Measurements from ENCODE around the gene MSH3.
A peak's percentile ranks its signal among the peaks of the same experiment; 100 is the strongest.

MSH3 gene

GRCh38 chr5:80623999-80624398, 30.5 kb upstream of the MSH3 start:
- H3K27ac ChIP-seq (ENCODE audit: low read length), result no peak overlapping the region
- WGBS (ENCODE audit: insufficient coverage, insufficient read length), result no CpG with 5 or more reads among the region's 4 CpGs
- H3K4me3 ChIP-seq (ENCODE audit: low read length), result no peak overlapping the region
- H3K27me3 ChIP-seq (ENCODE audit: control insufficient read depth, insufficient read depth, low read length), result no peaks in the 10 kb centered on the region
- H3K9me3 ChIP-seq (ENCODE audit: control insufficient read depth, insufficient read depth, low read length), result no peaks in the 10 kb centered on the region
- no peaks in the 10 kb centered on the region for H3K4me1 ChIP-seq (ENCODE audit: control insufficient read depth, insufficient read depth, low read length)
- no peaks in the 10 kb centered on the region for H3K36me3 ChIP-seq (ENCODE audit: control insufficient read depth, insufficient read depth, low read length)
- DNase-seq (ENCODE audit: low read depth, low spot score), result no peak

- Histone ChIP-seq H3K36me3 (ENCODE audit: control insufficient read depth, insufficient read depth, low read length) (no peaks in the 10 kb centered on the region), H3K9me3 (ENCODE audit: control insufficient read depth, insufficient read depth, low read length) (no peaks in the 10 kb centered on the region), H3K4me1 (ENCODE audit: control insufficient read depth, insufficient read depth, low read length) (no peaks in the 10 kb centered on the region), H3K27me3 (ENCODE audit: control insufficient read depth, insufficient read depth, low read length) (no peaks in the 10 kb centered on the region), H3K4me3 (ENCODE audit: low read length) (no peak overlapping the region), H3K27ac (ENCODE audit: low read length) (no peak overlapping the region)
- WGBS (ENCODE audit: insufficient coverage, insufficient read length), result no CpG with 5 or more reads among the region's 5 CpGs
- no peak for DNase-seq (ENCODE audit: low read depth, low spot score)
Measured at GRCh38 chr5:80625230-80625629, 29.2 kb upstream of the MSH3 start.

- no peak overlapping the region for H3K4me3 ChIP-seq (ENCODE audit: low read length)
- no peaks in the 10 kb centered on the region for H3K27me3 ChIP-seq (ENCODE audit: control insufficient read depth, insufficient read depth, low read length)
- H3K9me3 ChIP-seq (ENCODE audit: control insufficient read depth, insufficient read depth, low read length), result no peaks in the 10 kb centered on the region
- no peak overlapping the region for H3K27ac ChIP-seq (ENCODE audit: low read length)
- H3K4me1 ChIP-seq (ENCODE audit: control insufficient read depth, insufficient read depth, low read length), result no peaks in the 10 kb centered on the region
- no peaks in the 10 kb centered on the region; the same call in 1 of the 2 replicates for H3K36me3 ChIP-seq (ENCODE audit: control insufficient read depth, insufficient read depth, low read length)
- no peak for DNase-seq (ENCODE audit: low read depth, low spot score)
Measured at GRCh38 chr5:80629281-80629680, 25.2 kb upstream of the MSH3 start.

GRCh38 chr5:80631278-80632259, 22.9 kb upstream of the MSH3 start:
- H3K27ac ChIP-seq (ENCODE audit: low read length), result no peak overlapping the region
- H3K36me3 ChIP-seq (ENCODE audit: control insufficient read depth, insufficient read depth, low read length), result no peaks in the 10 kb centered on the region; the same call in 1 of the 2 replicates
- WGBS (ENCODE audit: insufficient coverage, insufficient read length), result no CpG with 5 or more reads among the region's 11 CpGs
- H3K9me3 ChIP-seq (ENCODE audit: control insufficient read depth, insufficient read depth, low read length), result no peaks in the 10 kb centered on the region
- no peak for DNase-seq (ENCODE audit: low read depth, low spot score)
- H3K27me3 ChIP-seq (ENCODE audit: control insufficient read depth, insufficient read depth, low read length), result no peaks in the 10 kb centered on the region
- no peak overlapping the region for H3K4me3 ChIP-seq (ENCODE audit: low read length)
- H3K4me1 ChIP-seq (ENCODE audit: control insufficient read depth, insufficient read depth, low read length), result no peaks in the 10 kb centered on the region

- no peak for DNase-seq (ENCODE audit: low read depth, low spot score)
Measured at GRCh38 chr5:80632700-80633099, 21.8 kb upstream of the MSH3 start.

GRCh38 chr5:80634193-80634592, 20.3 kb upstream of the MSH3 start:
- Histone ChIP-seq H3K4me3 (ENCODE audit: low read length) (no peak overlapping the region), H3K27me3 (ENCODE audit: control insufficient read depth, insufficient read depth, low read length) (no peaks in the 10 kb centered on the region), H3K27ac (ENCODE audit: low read length) (no peak overlapping the region), H3K36me3 (ENCODE audit: control insufficient read depth, insufficient read depth, low read length) (no peaks in the 10 kb centered on the region; the same call in 1 of the 2 replicates), H3K9me3 (ENCODE audit: control insufficient read depth, insufficient read depth, low read length) (no peaks in the 10 kb centered on the region), H3K4me1 (ENCODE audit: control insufficient read depth, insufficient read depth, low read length) (no peaks in the 10 kb centered on the region)
- DNase-seq (ENCODE audit: low read depth, low spot score), result no peak

More at GRCh38 chr5:80632700-80633099, 21.8 kb upstream of the MSH3 start:
- no CpG with 5 or more reads among the region's 2 CpGs for WGBS (ENCODE audit: insufficient coverage, insufficient read length)
- no peak overlapping the region for H3K27ac ChIP-seq (ENCODE audit: low read length)
- no peaks in the 10 kb centered on the region; the same call in 1 of the 2 replicates for H3K36me3 ChIP-seq (ENCODE audit: control insufficient read depth, insufficient read depth, low read length)
- no peak overlapping the region for H3K4me3 ChIP-seq (ENCODE audit: low read length)
- no peaks in the 10 kb centered on the region for H3K9me3 ChIP-seq (ENCODE audit: control insufficient read depth, insufficient read depth, low read length)
- H3K27me3 ChIP-seq (ENCODE audit: control insufficient read depth, insufficient read depth, low read length), result no peaks in the 10 kb centered on the region
- H3K4me1 ChIP-seq (ENCODE audit: control insufficient read depth, insufficient read depth, low read length), result no peaks in the 10 kb centered on the region

GRCh38 chr5:80641353-80641752, 13.1 kb upstream of the MSH3 start:
- no peaks in the 10 kb centered on the region for H3K27me3 ChIP-seq (ENCODE audit: control insufficient read depth, insufficient read depth, low read length)
- no peak overlapping the region for H3K27ac ChIP-seq (ENCODE audit: low read length)
- H3K9me3 ChIP-seq (ENCODE audit: control insufficient read depth, insufficient read depth, low read length), result no peaks in the 10 kb centered on the region
- peaks cover 3% of the 10 kb centered on the region; the same call in 1 of the 2 replicates for H3K36me3 ChIP-seq (ENCODE audit: control insufficient read depth, insufficient read depth, low read length)
- no peaks in the 10 kb centered on the region for H3K4me1 ChIP-seq (ENCODE audit: control insufficient read depth, insufficient read depth, low read length)
- H3K4me3 ChIP-seq (ENCODE audit: low read length), result no peak overlapping the region
- DNase-seq (ENCODE audit: low read depth, low spot score), result no peak
- WGBS (ENCODE audit: insufficient coverage, insufficient read length), result no CpG with 5 or more reads among the region's 4 CpGs

GRCh38 chr5:80644900-80645299, 9.6 kb upstream of the MSH3 start:
- Histone ChIP-seq H3K4me1 (ENCODE audit: control insufficient read depth, insufficient read depth, low read length) (no peaks in the 10 kb centered on the region), H3K36me3 (ENCODE audit: control insufficient read depth, insufficient read depth, low read length) (peaks cover 10% of the 10 kb centered on the region; the same call in 1 of the 2 replicates), H3K27ac (ENCODE audit: low read length) (no peak overlapping the region), H3K9me3 (ENCODE audit: control insufficient read depth, insufficient read depth, low read length) (no peaks in the 10 kb centered on the region), H3K27me3 (ENCODE audit: control insufficient read depth, insufficient read depth, low read length) (no peaks in the 10 kb centered on the region), H3K4me3 (ENCODE audit: low read length) (no peak overlapping the region)
- WGBS (ENCODE audit: insufficient coverage, insufficient read length), result no CpG with 5 or more reads among the region's 4 CpGs
- no peak for DNase-seq (ENCODE audit: low read depth, low spot score)

GRCh38 chr5:80646926-80647325, 7.5 kb upstream of the MSH3 start:
- Histone ChIP-seq H3K9me3 (ENCODE audit: control insufficient read depth, insufficient read depth, low read length) (no peaks in the 10 kb centered on the region), H3K27ac (ENCODE audit: low read length) (no peak overlapping the region), H3K4me1 (ENCODE audit: control insufficient read depth, insufficient read depth, low read length) (no peaks in the 10 kb centered on the region), H3K4me3 (ENCODE audit: low read length) (no peak overlapping the region), H3K27me3 (ENCODE audit: control insufficient read depth, insufficient read depth, low read length) (no peaks in the 10 kb centered on the region), H3K36me3 (ENCODE audit: control insufficient read depth, insufficient read depth, low read length) (peaks cover 7% of the 10 kb centered on the region; the same call in 1 of the 2 replicates)
- no CpG with 5 or more reads among the region's 3 CpGs for WGBS (ENCODE audit: insufficient coverage, insufficient read length)
- no peak for DNase-seq (ENCODE audit: low read depth, low spot score)

- no CpG with 5 or more reads among the region's 8 CpGs for WGBS (ENCODE audit: insufficient coverage, insufficient read length)
- no peaks in the 10 kb centered on the region for H3K27me3 ChIP-seq (ENCODE audit: control insufficient read depth, insufficient read depth, low read length)
- no peaks in the 10 kb centered on the region for H3K4me1 ChIP-seq (ENCODE audit: control insufficient read depth, insufficient read depth, low read length)
- H3K9me3 ChIP-seq (ENCODE audit: control insufficient read depth, insufficient read depth, low read length), result no peaks in the 10 kb centered on the region
- no peak for DNase-seq (ENCODE audit: low read depth, low spot score)
- peak overlapping the region; percentile 95; the same call in 1 of the 2 replicates for H3K4me3 ChIP-seq (ENCODE audit: low read length)
- peaks cover 2% of the 10 kb centered on the region; the same call in 1 of the 2 replicates for H3K36me3 ChIP-seq (ENCODE audit: control insufficient read depth, insufficient read depth, low read length)
- H3K27ac ChIP-seq (ENCODE audit: low read length), result no peak overlapping the region
Measured at GRCh38 chr5:80653502-80653901, 950 bp upstream of the MSH3 start.

- DNase-seq (ENCODE audit: low read depth, low spot score), result no peak
- WGBS (ENCODE audit: insufficient coverage, insufficient read length), result no CpG with 5 or more reads among the region's 24 CpGs
Measured at GRCh38 chr5:80654054-80654390, 430 bp upstream of the MSH3 start.

More at GRCh38 chr5:80654054-80654390, 430 bp upstream of the MSH3 start:
- no peaks in the 10 kb centered on the region for H3K4me1 ChIP-seq (ENCODE audit: control insufficient read depth, insufficient read depth, low read length)
- peak overlapping the region; percentile 95; the same call in 1 of the 2 replicates for H3K4me3 ChIP-seq (ENCODE audit: low read length)
- no peak overlapping the region for H3K27ac ChIP-seq (ENCODE audit: low read length)
- no peaks in the 10 kb centered on the region for H3K9me3 ChIP-seq (ENCODE audit: control insufficient read depth, insufficient read depth, low read length)
- peaks cover 4% of the 10 kb centered on the region; the same call in 1 of the 2 replicates for H3K36me3 ChIP-seq (ENCODE audit: control insufficient read depth, insufficient read depth, low read length)
- no peaks in the 10 kb centered on the region for H3K27me3 ChIP-seq (ENCODE audit: control insufficient read depth, insufficient read depth, low read length)

Data from iPS DF 6.9 (cell line).